OCI-LY3 (cell line): ENCODE results near the gene ACACB.

Experiments
- H2AFZ ChIP-seq: fragments of 200-600, 300-600 bp; shearing (Covaris generic); 2 replicates; pipeline ENCODE4 v1.6.0; 2014; ENCODE audit warnings: antibody characterized with exemption, low read depth, low read length
- H3K27ac ChIP-seq: fragments of 200-600, 300-600 bp; sonication (generic); 2 replicates; pipeline ENCODE4 v1.5.1; 2014; ENCODE audit warnings: mild to moderate bottlenecking, low read length, moderate library complexity, mixed read lengths
- H3K27me3 ChIP-seq: fragments of 200-600, 300-600 bp; sonication (generic); 2 replicates; pipeline ENCODE4 v1.6.1; 2014; ENCODE audit warnings: low read depth, low read length, mixed read lengths
- H3K36me3 ChIP-seq: fragments of 200-600, 300-600 bp; sonication (generic); replicated peaks from 2 replicates; pipeline ENCODE3; 2014; ENCODE audit warnings: low read depth, low read length, mixed read lengths
- H3K4me1 ChIP-seq: fragments of 300-600, 200-600 bp; sonication (generic); 2 replicates; pipeline ENCODE4 v1.6.1; 2014; ENCODE audit warnings: low read length, mixed read lengths
- H3K4me2 ChIP-seq: fragments of 200-600, 300-600 bp; sonication (generic); 2 replicates; pipeline ENCODE4 v1.6.1; 2014; ENCODE audit warnings: low read length, mixed read lengths
- H3K4me3 ChIP-seq: fragments of 300-600, 200-600 bp; sonication (generic); 2 replicates; pipeline ENCODE4 v1.5.1; 2014; ENCODE audit warnings: antibody characterized with exemption, mild to moderate bottlenecking, low read length, moderate library complexity
- H3K79me2 ChIP-seq: fragments of 300-600, 200-600 bp; shearing (Covaris generic); 2 replicates; pipeline ENCODE4 v1.6.1; 2014; ENCODE audit warnings: mild to moderate bottlenecking, low read length, mixed read lengths
- H3K9ac ChIP-seq: fragments of 300-600, 200-600 bp; shearing (Covaris generic); 2 replicates; pipeline ENCODE4 v1.6.0; 2014; ENCODE audit warnings: mild to moderate bottlenecking, low read length, moderate library complexity
- H3K9me3 ChIP-seq: fragments of 200-600, 300-600 bp; shearing (Covaris generic); 2 replicates; pipeline ENCODE4 v1.6.1; 2014; ENCODE audit warnings: low read length, mixed read lengths; ENCODE audit not compliant: insufficient read depth
- H4K20me1 ChIP-seq: fragments of 200-600, 300-600 bp; sonication (generic); 2 replicates; pipeline ENCODE4 v1.6.1; 2016; ENCODE audit warnings: low read length, mixed read lengths; ENCODE audit not compliant: insufficient read depth
- EZH2phosphoT487 ChIP-seq: fragments of 200-600 bp; shearing (Covaris generic); IDR thresholded peaks from 2 replicates; pipeline ENCODE4 v1.6.1; 2018; ENCODE audit warnings: antibody characterized with exemption, mixed run types, low read depth
- TF ChIP-seq, protein P1 (sequence below): fragments of 200-600, 300-600 bp; sonication (generic); IDR thresholded peaks from 2 replicates; pipeline ENCODE4 v1.5.1; 2014; ENCODE audit warnings: antibody characterized with exemption, low read length, low read depth

The ACACB gene

DNA sequence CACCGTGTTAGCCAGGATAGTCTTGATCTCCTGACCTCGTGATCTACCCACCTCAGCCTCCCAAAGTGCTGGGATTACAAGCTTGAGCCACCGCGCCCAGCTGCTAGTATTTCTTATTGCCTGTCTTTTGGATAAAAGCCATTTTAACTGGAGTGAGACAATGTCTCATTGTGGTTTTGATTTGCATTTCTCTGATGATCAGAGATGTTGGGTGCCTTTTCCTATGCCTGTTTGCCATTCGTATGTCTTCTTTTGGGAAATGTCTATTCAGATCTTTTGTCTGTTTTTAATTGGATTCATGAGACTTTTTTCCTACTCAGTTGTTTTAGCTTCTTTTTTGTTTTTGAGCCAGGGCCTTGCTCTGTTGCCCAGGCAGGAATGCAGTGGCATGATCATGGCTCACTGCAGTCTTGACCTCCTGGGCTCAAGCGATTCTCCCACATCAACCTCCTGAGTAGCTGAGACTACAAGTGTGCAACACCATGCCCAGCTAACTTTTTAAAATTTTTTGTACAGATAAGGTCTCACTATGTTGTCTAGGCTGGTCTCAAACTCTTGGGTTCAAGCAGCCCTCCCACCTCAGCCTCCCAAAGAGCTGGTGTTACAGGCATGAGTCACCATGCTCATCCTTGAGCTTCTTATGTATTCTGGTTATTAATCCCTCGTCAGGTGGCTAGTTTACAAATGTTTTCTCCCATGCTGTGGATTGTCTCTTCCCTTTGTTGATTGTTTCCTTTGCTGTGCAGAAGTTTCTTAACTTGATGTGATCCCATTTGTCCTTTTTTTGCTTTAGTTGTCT is 65.9 kb downstream of the ACACB start:
- Histone ChIP-seq H3K9ac (no peak overlapping the region), H3K27ac (no peak overlapping the region), H3K27me3 (no peaks in the 10 kb centered on the region), H3K36me3 (no peaks in the 10 kb centered on the region), H3K9me3 (no peaks in the 10 kb centered on the region), H3K4me2 (no peak overlapping the region), H3K4me3 (no peak overlapping the region), H3K4me1 (no peaks in the 10 kb centered on the region), H3K79me2 (no peaks in the 10 kb centered on the region), H2AFZ (no peak overlapping the region), H4K20me1 (no peaks in the 10 kb centered on the region)
- TF ChIP-seq, protein P1, sequence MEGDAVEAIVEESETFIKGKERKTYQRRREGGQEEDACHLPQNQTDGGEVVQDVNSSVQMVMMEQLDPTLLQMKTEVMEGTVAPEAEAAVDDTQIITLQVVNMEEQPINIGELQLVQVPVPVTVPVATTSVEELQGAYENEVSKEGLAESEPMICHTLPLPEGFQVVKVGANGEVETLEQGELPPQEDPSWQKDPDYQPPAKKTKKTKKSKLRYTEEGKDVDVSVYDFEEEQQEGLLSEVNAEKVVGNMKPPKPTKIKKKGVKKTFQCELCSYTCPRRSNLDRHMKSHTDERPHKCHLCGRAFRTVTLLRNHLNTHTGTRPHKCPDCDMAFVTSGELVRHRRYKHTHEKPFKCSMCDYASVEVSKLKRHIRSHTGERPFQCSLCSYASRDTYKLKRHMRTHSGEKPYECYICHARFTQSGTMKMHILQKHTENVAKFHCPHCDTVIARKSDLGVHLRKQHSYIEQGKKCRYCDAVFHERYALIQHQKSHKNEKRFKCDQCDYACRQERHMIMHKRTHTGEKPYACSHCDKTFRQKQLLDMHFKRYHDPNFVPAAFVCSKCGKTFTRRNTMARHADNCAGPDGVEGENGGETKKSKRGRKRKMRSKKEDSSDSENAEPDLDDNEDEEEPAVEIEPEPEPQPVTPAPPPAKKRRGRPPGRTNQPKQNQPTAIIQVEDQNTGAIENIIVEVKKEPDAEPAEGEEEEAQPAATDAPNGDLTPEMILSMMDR, result no peak
- TF ChIP-seq EZH2phosphoT487, result no peak

DNA sequence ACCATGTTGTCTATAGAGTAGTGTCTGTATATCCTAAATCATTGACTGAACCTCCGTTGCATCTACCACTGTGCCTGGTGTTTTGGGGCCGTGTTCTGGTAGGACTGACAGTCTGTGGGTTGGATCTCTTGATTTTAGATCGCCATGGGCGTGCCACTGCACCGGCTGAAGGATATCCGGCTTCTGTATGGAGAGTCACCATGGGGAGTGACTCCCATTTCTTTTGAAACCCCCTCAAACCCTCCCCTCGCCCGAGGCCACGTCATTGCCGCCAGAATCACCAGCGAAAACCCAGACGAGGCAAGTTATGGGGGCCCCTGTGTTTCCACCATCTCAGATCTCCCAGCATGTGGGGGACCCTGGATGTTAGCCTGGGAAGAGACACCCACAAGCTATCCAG is 69.1 kb downstream of the ACACB start:
- H3K27me3 ChIP-seq, result no peaks in the 10 kb centered on the region
- no peaks in the 10 kb centered on the region for H3K36me3 ChIP-seq
- no peaks in the 10 kb centered on the region for H4K20me1 ChIP-seq
- no peak overlapping the region for H3K9ac ChIP-seq
- no peak for TF ChIP-seq EZH2phosphoT487
- TF ChIP-seq, protein P1, result no peak
- no peaks in the 10 kb centered on the region for H3K9me3 ChIP-seq
- no peak overlapping the region for H3K4me2 ChIP-seq
- no peaks in the 10 kb centered on the region for H3K79me2 ChIP-seq
- H3K4me3 ChIP-seq, result no peak overlapping the region
- H2AFZ ChIP-seq, result no peak overlapping the region
- no peaks in the 10 kb centered on the region for H3K4me1 ChIP-seq
- no peak overlapping the region for H3K27ac ChIP-seq

DNA sequence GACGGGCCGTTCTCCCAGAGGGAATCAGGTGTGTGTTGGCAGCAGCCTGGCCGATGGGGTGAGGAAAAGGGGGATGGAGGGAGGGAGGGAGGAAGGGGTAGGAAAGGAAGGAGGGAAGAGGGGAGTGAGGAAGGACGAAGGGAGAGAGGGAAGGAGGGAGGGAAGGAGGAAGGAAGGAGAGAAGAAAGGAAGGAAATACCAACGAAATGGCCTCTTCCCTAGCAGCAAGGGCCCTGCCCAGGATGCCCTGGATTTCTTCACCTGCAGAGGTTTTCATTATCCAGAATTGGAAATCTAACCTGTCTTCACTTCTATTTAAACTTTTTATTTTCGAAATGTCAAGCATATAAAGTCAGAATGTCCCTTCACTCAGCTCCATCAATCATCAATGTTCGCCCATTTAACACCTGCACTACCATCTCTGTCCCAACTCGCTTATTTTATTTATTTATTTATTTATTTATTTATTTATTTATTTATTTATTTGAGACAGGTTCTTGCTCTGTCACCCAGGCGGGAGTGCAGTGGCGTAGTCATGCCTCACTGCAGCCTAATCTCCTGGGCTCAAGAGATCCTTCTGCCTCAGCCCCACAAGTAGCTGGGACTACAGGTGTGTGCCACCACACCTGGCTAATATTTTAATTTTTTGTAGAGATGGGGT is 70.7 kb downstream of the ACACB start:
- H3K36me3 ChIP-seq, result no peaks in the 10 kb centered on the region
- no peaks in the 10 kb centered on the region for H3K27me3 ChIP-seq
- H3K79me2 ChIP-seq, result no peaks in the 10 kb centered on the region
- no peak overlapping the region for H3K9ac ChIP-seq
- H3K4me3 ChIP-seq, result no peak overlapping the region
- no peaks in the 10 kb centered on the region for H4K20me1 ChIP-seq
- H2AFZ ChIP-seq, result no peak overlapping the region
- TF ChIP-seq EZH2phosphoT487, result no peak
- TF ChIP-seq, protein P1, result no peak
- no peak overlapping the region for H3K27ac ChIP-seq
- H3K4me1 ChIP-seq, result no peaks in the 10 kb centered on the region
- H3K9me3 ChIP-seq, result no peaks in the 10 kb centered on the region
- no peak overlapping the region for H3K4me2 ChIP-seq

DNA sequence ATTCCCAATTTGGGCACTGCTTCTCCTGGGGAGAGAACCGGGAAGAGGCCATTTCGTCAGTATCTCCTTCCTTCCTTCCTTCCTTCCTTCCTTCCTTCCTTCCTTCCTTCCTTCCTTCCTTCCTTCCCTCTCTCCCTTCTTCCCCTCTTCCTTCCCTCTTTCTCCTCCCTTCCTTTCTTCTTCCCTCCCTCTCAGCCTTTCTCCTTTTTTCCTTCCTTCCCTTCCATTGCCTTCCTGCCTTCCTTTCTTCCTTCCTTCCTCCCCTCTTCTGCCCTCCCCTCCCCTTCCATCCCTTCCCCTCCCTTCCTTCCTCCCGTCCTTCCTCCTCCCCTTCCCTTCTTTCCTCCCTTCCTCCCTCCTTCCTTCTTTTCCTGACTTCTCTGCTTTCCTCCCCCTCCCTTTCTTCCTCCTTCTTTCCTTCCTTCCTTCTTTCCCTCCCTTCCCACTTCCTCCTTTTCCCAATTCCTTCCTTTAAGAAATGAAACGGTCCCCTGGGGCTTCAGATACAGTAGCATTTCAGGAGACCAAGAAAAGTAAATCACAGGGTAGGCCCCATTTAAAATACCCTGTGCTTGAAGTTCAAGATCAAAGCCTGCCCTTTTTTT is 71.8 kb downstream of the ACACB start:
- Histone ChIP-seq H3K36me3 (no peaks in the 10 kb centered on the region), H3K27ac (no peak overlapping the region), H3K9me3 (no peaks in the 10 kb centered on the region), H2AFZ (no peak overlapping the region), H3K79me2 (no peaks in the 10 kb centered on the region), H3K4me2 (no peak overlapping the region), H4K20me1 (no peaks in the 10 kb centered on the region), H3K4me3 (no peak overlapping the region), H3K27me3 (no peaks in the 10 kb centered on the region), H3K4me1 (no peaks in the 10 kb centered on the region), H3K9ac (no peak overlapping the region)
- TF ChIP-seq EZH2phosphoT487, result no peak
- TF ChIP-seq, protein P1, result no peak
